ENCODE measurements around the gene CIPC. TPM values are rescaled to one million over a fixed set of nuclear protein-coding genes. Genes with fewer than 3 reads are reported as not detected.
A peak's percentile ranks its signal among the peaks of the same experiment; 100 is the strongest.

CIPC gene
- total and polyA plus RNA-seq, 9 of the 15 experiments (the other 6 are each of a cell fraction or from before 2014, with no cell fraction given), result 5.0 to 16.9 (median 10.7) TPM

- TF ChIP-seq ZBTB12 (CRISPR knock-in tag; IDR thresholded peaks at IDR 0.05), result no peak
- no peak for TF ChIP-seq SIRT6 (IDR thresholded peaks at IDR 0.05; ENCODE audit: low read depth, low read length)
- TF ChIP-seq RFX7 (CRISPR knock-in tag; IDR thresholded peaks at IDR 0.05), result no peak
- no peak for TF ChIP-seq ARHGAP35 (IDR thresholded peaks at IDR 0.05; ENCODE audit: partially characterized antibody)
- no peak for TF ChIP-seq ZNF280A (IDR thresholded peaks at IDR 0.05; ENCODE audit: low read depth, partially characterized antibody)
- peak; percentile 96 for TF ChIP-seq THAP12 (CRISPR knock-in tag; IDR thresholded peaks at IDR 0.05)
- TF ChIP-seq PPARD (CRISPR knock-in tag; IDR thresholded peaks at IDR 0.05), result no peak
- no peak for TF ChIP-seq MEF2D (tag; conservative IDR thresholded peaks at IDR 0.05; ENCODE audit: low read depth)
- no peak for TF ChIP-seq NONO (IDR thresholded peaks at IDR 0.05; ENCODE audit: low read depth in 2 of 2, low read length in 1 of 2)
- TF ChIP-seq XRCC5 (IDR thresholded peaks at IDR 0.05; ENCODE audit: low read depth, low read length), result peak; percentile 75; the same call in 1 of the 2 replicates
- no peak for TF ChIP-seq MAFF (IDR thresholded peaks at IDR 0.05; ENCODE audit: low read length)
These were observed at the start of gene CIPC (continued) for GRCh38 chr14:77097700-77098528.
